GM12872 (cell line): ENCODE results near the gene SPATA33.

Experiments
- CTCF ChIP-seq: IDR thresholded peaks from 3 replicates; pipeline ENCODE4 v1.5.1; 2011; ENCODE audit warnings: low read depth, mild to moderate bottlenecking, low read length, moderate library complexity; ENCODE audit not compliant: insufficient read depth

The SPATA33 gene

GRCh38 chr16:89670496-89671431, 13.1 kb downstream of the SPATA33 start:
- no peak for TF ChIP-seq CTCF

- no peak for TF ChIP-seq CTCF
Measured at GRCh38 chr16:89672177-89672941, 14.7 kb downstream of the SPATA33 start.

- TF ChIP-seq CTCF, result no peak
Measured at GRCh38 chr16:89678258-89678657, 20.6 kb downstream of the SPATA33 start.

GRCh38 chr16:89685916-89686315, 28.3 kb downstream of the SPATA33 start:
- no peak for TF ChIP-seq CTCF

GRCh38 chr16:89686520-89687091, 29.0 kb downstream of the SPATA33 start, which contains the start of gene CDK10:
TSS of gene CDK10 (plus strand) at chr16:89686689. CDS start at chr16:89686711, 22 bp downstream.
- TF ChIP-seq CTCF, result no peak

- TF ChIP-seq CTCF, result no peak
Measured at GRCh38 chr16:89687092-89687940, 29.7 kb downstream of the SPATA33 start.
